ENCODE data around the gene TREML4.

DNA sequence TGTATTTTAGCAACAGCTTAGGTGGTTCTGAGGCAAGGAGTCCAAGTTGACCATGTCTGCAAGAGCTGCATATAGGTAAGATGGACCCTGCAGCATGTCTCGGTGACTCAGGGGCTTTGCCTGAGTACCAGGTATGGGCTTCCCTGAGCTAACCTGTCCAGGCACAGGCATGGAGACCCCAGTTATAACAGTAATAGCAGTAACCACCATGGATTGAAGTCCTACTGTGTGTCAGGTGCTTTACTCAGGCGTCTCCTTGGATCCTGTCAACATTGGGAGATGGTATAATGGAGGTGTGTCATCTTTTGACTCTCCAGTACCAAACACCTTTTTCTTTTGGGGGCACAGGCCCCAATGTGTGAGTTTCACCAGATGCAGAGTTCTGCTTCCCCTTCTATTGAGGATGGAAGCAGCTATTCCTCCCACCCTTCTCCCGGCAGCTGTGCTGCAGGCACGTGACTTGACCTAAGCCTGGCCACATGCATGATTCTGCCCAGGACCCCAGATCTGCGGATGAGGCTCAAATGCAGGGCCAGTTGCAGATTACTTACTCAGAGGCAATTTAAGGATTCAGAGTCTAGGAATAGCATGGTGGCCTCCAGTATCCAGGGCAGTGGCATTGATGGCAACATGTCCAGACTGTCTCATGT is 44.6 kb downstream of the TREML4 start:
- TF ChIP-seq, protein P1, sequence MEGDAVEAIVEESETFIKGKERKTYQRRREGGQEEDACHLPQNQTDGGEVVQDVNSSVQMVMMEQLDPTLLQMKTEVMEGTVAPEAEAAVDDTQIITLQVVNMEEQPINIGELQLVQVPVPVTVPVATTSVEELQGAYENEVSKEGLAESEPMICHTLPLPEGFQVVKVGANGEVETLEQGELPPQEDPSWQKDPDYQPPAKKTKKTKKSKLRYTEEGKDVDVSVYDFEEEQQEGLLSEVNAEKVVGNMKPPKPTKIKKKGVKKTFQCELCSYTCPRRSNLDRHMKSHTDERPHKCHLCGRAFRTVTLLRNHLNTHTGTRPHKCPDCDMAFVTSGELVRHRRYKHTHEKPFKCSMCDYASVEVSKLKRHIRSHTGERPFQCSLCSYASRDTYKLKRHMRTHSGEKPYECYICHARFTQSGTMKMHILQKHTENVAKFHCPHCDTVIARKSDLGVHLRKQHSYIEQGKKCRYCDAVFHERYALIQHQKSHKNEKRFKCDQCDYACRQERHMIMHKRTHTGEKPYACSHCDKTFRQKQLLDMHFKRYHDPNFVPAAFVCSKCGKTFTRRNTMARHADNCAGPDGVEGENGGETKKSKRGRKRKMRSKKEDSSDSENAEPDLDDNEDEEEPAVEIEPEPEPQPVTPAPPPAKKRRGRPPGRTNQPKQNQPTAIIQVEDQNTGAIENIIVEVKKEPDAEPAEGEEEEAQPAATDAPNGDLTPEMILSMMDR (optimal IDR thresholded peaks at IDR 0.05 in 1 of 3, IDR thresholded peaks at IDR 0.05 in 1 of 3, conservative IDR thresholded peaks at IDR 0.05 in 1 of 3; ENCODE audit: extremely low read depth in 1 of 3, insufficient read depth in 2 of 3, low read length in 3 of 3): no peak
- TF ChIP-seq EZH2 (IDR thresholded peaks at IDR 0.05; ENCODE audit: low read length): no peak

All from keratinocyte (primary cell).